PFSK-1 (cell line): ENCODE measurements around the gene CLMN.

Experiments
- POLR2AphosphoS5 ChIP-seq: IDR thresholded peaks from 2 replicates; pipeline ENCODE4 v1.6.1; 2012; ENCODE audit warnings: low read depth, mild to moderate bottlenecking, control low read depth, low read length, moderate library complexity
- REST ChIP-seq, 2 experiments: IDR thresholded peaks; 2 replicates each; pipeline versions ENCODE4 v1.6.1 to v1.8.0; 2011 to 2012; ENCODE audit warnings: low read depth in 2 of 2, low read length in 2 of 2, control low read depth in 1 of 2, inconsistent platforms in 1 of 2, mild to moderate bottlenecking in 1 of 2, moderate library complexity in 1 of 2; ENCODE audit not compliant: insufficient read depth in 1 of 2
- SIN3A ChIP-seq: IDR thresholded peaks from 2 replicates; pipeline ENCODE4 v1.6.1; 2012; ENCODE audit warnings: mild to moderate bottlenecking, low read length, moderate library complexity, borderline replicate concordance; ENCODE audit not compliant: insufficient read depth

- no peak for TF ChIP-seq POLR2AphosphoS5
- TF ChIP-seq SIN3A = no peak
- no peak for TF ChIP-seq REST (IDR thresholded peaks at IDR 0.05; ENCODE audit: insufficient read depth in 1 of 2, low read depth in 2 of 2, low read length in 2 of 2)
Measured at GRCh38 chr14:95305940-95306339, 13.8 kb downstream of the CLMN start.
